Activated T-helper 1 cell treated with anti-CD3 and anti-CD28 coated beads, Interleukin-12 subunit alpha, Interleukin-12 subunit beta, Interleukin-2, Interleukin-4 antibody, amounts not matched to agents 30 ng/mL and 10 ng/mL and 1 ng/mL, durations not matched to agents 14 hours and 24 hours and 36 hours (primary cell): ENCODE measurements around the gene DNMT1. TPM values are rescaled to one million over a fixed set of nuclear protein-coding genes. Genes with fewer than 3 reads are reported as not detected.

Experiments used
- DNase-seq: peaks from one replicate; pipeline ENCODE4 v3.0.0; 2021; ENCODE audit warnings: low spot score
- H3K27ac Mint-ChIP-seq: one replicate; pipeline ENCODE4 v1.8.0; 2021; ENCODE audit warnings: mild to moderate bottlenecking, mixed read lengths
- H3K27me3 Mint-ChIP-seq: one replicate; pipeline ENCODE4 v1.8.0; 2022; ENCODE audit warnings: mild to moderate bottlenecking, moderate library complexity, mixed read lengths; ENCODE audit not compliant: insufficient read depth
- H3K36me3 Mint-ChIP-seq: one replicate; pipeline ENCODE4 v1.8.0; 2021; ENCODE audit warnings: low read depth, mixed read lengths
- H3K4me1 Mint-ChIP-seq: one replicate; pipeline ENCODE4 v1.8.0; 2021; ENCODE audit warnings: low read depth, mixed read lengths
- H3K4me3 Mint-ChIP-seq: one replicate; pipeline ENCODE4 v1.8.0; 2021; ENCODE audit warnings: mild to moderate bottlenecking, moderate library complexity, mixed read lengths
- H3K9me3 Mint-ChIP-seq: one replicate; pipeline ENCODE4 v1.8.0; 2021; ENCODE audit warnings: mixed read lengths
- intact Hi-C: fragments of 100-400 bp; cut with micrococcal nuclease; formaldehyde crosslinking; loops from one replicate; pipeline ENCODE4 v1.15.1; 2024
- total RNA-seq: library from RNA; stranded (reverse); gene quantifications from 2 replicates; pipeline ENCODE4 v1.2.3, GENCODE V29; 2022

Gene DNMT1
- total RNA-seq, 1 donor from 2014 or later, result 425 TPM

DNA sequence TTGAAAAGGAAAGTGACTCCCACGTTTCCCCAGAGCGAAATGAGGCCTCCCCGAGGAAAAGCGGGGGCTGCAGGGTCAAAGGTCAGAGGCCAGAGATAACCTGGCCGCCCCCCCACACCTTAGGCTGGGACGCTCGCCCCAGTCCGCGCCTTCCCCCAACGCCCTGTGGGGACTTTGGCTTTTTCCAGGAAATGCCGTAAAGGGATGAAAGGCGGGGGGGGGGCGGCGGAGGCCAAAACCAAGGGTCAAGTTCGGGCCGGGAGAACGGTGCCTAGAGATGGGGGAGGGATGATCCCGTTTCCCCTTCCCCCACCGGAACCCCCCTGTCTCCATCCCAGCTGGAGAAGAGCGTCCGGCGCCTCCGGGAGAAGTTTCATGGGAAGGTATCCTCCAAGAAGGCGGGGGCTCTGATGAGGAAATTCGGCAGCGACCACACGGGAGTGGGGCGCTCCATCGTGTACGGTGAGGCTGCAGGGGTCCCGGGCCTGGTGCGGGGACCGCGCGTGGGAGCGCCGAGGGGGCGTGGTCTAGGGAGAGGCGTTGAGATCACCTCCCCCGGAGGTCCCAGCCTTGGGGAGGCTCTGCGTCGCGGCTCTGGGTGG lies 108.1 kb downstream of the DNMT1 start:
- no peaks in the 10 kb centered on the region for H3K9me3 Mint-ChIP-seq
- peaks cover 19% of the 10 kb centered on the region for H3K36me3 Mint-ChIP-seq
- H3K27ac Mint-ChIP-seq, result peak overlapping the region; percentile 79
- DNase-seq, result no peak
- intact Hi-C loops, result loop anchor here (1.0 to 2.0 kb wide), 2 partner anchors 10 to 18 kb away; no protein-coding TSS in a partner anchor
- H3K4me3 Mint-ChIP-seq, result peak overlapping the region; percentile 90
- peaks cover 7% of the 10 kb centered on the region for H3K4me1 Mint-ChIP-seq
- H3K27me3 Mint-ChIP-seq, result no peaks in the 10 kb centered on the region

DNA sequence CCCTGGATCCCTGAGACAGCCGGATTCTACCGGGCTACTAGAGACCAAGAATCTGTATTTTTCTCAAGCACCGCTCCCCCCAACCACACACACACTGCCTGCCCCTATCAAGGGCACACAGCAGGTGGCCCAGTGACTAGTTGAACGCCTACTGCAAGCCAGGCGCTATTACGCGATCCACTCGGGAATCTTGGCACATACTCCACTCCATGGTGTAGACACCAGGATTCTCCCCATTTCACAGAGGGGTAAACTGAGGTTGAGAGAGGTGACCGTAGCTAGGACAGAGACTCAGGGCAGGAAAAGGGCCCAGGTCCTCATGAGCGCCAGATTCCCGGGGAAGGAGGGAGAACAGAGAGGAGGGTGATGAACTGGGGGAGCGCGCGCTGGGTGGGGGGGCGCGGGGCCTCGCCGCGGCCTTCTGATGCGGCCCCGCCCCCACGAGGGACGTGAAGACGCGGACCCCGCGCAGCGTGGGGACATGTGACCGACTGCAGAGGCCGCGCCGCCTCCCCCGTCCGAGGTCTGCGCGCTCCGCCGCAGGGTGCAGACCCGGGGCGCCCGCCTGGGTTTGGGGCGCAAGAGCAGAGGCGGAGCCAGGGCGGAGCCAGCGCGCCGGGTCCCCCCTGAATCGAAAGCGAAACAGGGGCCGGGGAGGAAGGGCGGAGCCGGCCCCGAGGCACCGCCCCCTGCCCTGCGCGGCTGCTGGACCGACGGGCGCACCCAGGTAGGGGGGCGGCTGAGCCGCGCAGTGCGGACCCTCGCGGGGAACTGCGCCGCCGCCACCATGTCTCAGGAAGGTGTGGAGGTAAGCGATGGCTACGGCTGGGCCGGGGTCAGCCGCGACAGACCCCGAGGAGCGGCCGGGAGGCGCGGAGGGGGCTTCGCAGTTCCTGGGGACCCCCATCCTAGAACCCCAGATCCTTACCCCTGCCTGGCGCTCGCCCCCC lies 108.8 kb downstream of the DNMT1 start, which contains the start of gene SHFL:
Gene SHFL, plus strand, starts transcription at position 677 of the 950 bp plus-strand sequence. Its CDS starts 111 bp downstream, at position 788.
- H3K4me1 Mint-ChIP-seq, result peaks cover 7% of the 10 kb centered on the region
- intact Hi-C loops, result loop anchor here (1.0 to 2.0 kb wide), 2 partner anchors 10 to 19 kb away; no protein-coding TSS in a partner anchor
- no peaks in the 10 kb centered on the region for H3K9me3 Mint-ChIP-seq
- peaks cover 2% of the 10 kb centered on the region for H3K27me3 Mint-ChIP-seq
- H3K36me3 Mint-ChIP-seq, result peaks cover 16% of the 10 kb centered on the region
- DNase-seq, result peak; percentile 88
- H3K4me3 Mint-ChIP-seq, result peak within 1 kb of the TSS; percentile 90
- H3K27ac Mint-ChIP-seq, result peak within 1 kb of the TSS; percentile 88

DNA sequence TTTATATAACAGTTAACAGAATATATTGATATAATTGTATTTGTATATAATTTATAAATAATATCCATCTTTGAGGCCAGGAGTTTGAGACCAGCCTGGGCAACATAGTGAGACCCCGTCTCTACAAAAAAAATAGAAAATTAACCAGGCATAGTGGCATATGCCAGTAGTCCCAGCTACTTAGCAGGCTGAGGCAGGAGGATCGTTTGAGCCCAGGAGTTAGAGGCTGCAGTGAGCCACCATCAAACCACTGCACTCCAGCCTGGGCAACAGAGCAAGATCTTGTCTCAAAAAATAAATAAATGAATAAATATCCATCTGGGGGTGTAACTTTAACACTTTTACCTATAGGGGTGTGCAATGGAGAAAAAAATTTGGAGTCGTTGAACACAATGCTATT lies 110.0 kb downstream of the DNMT1 start:
- H3K4me3 Mint-ChIP-seq, result peak overlapping the region; percentile 90
- peaks cover 13% of the 10 kb centered on the region for H3K36me3 Mint-ChIP-seq
- peaks cover 7% of the 10 kb centered on the region for H3K4me1 Mint-ChIP-seq
- intact Hi-C loops, result no loop called here
- H3K27me3 Mint-ChIP-seq, result peaks cover 2% of the 10 kb centered on the region
- no peak for DNase-seq
- no peaks in the 10 kb centered on the region for H3K9me3 Mint-ChIP-seq
- peak overlapping the region; percentile 88 for H3K27ac Mint-ChIP-seq

DNA sequence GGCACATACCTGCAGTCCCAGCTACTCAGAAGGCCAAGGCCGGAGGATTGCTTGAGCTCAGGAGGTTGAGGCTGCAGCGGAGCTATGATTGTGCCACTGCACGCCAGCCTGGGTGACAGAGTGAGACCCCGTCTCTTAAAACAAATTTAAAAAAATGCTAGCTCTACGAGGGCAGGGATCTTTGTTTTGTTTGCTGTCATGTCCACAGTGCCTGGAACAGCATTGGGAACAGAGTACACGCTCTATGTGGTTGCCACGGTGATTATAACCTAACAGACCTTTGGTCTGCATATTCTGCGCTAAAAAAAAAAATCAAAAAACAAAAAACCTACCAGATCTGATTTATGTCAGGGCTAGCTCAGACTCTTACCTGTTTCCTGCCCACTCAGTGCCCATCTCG lies 110.8 kb downstream of the DNMT1 start:
- intact Hi-C loops, result no loop called here
- no peak overlapping the region for H3K4me3 Mint-ChIP-seq
- peaks cover 2% of the 10 kb centered on the region for H3K27me3 Mint-ChIP-seq
- no peak for DNase-seq
- peaks cover 6% of the 10 kb centered on the region for H3K36me3 Mint-ChIP-seq
- no peaks in the 10 kb centered on the region for H3K9me3 Mint-ChIP-seq
- peaks cover 7% of the 10 kb centered on the region for H3K4me1 Mint-ChIP-seq
- H3K27ac Mint-ChIP-seq, result no peak overlapping the region

Other genes with a start within 250 kb of the DNMT1 start
- 0.67 and 0.76 TPM in 2 replicates for gene COL5A3, start 184.4 kb downstream of the DNMT1 start, total RNA-seq
- gene RDH8, start 181.5 kb downstream of the DNMT1 start, total RNA-seq, result not detected in 2 replicates
- 64.1 and 70.5 TPM in 2 replicates for gene SHFL, start 108.6 kb downstream of the DNMT1 start, total RNA-seq
- gene ANGPTL6, start 92.3 kb downstream of the DNMT1 start, total RNA-seq, result 8.2 and 8.5 TPM in 2 replicates
- gene PPAN, start 88.6 kb downstream of the DNMT1 start, total RNA-seq, result 234 and 250 TPM in 2 replicates
- gene P2RY11, start 83.3 kb downstream of the DNMT1 start, total RNA-seq, result 64.4 and 64.9 TPM in 2 replicates
- gene EIF3G, start 75.1 kb downstream of the DNMT1 start, total RNA-seq, result 371 and 377 TPM in 2 replicates
- 15.4 and 16.0 TPM in 2 replicates for gene S1PR2, start 36.4 kb upstream of the DNMT1 start, total RNA-seq
- gene MRPL4, start 57.3 kb upstream of the DNMT1 start, total RNA-seq, result 163 and 168 TPM in 2 replicates
- 90.8 and 92.2 TPM in 2 replicates for gene ICAM1, start 76.2 kb upstream of the DNMT1 start, total RNA-seq
- gene ICAM4, start 92.0 kb upstream of the DNMT1 start, total RNA-seq, result 0.59 and 1.0 TPM in 2 replicates
- 1.9 TPM in 2 replicates for gene ICAM5, start 95.0 kb upstream of the DNMT1 start, total RNA-seq
- 3.5 and 4.2 TPM in 2 replicates for gene ZGLP1, start 114.9 kb upstream of the DNMT1 start, total RNA-seq
- gene FDX2, start 121.1 kb upstream of the DNMT1 start, total RNA-seq, result 21.6 and 24.4 TPM in 2 replicates
- gene RAVER1, start 138.6 kb upstream of the DNMT1 start, total RNA-seq, result 92.5 and 92.8 TPM in 2 replicates
- 107 and 114 TPM in 2 replicates for gene ICAM3, start 144.7 kb upstream of the DNMT1 start, total RNA-seq
- 268 and 271 TPM in 2 replicates for gene TYK2, start 185.6 kb upstream of the DNMT1 start, total RNA-seq
- 320 and 326 TPM in 2 replicates for gene CDC37, start 208.6 kb upstream of the DNMT1 start, total RNA-seq
- 67.7 and 71.1 TPM in 2 replicates for gene PDE4A, start 225.6 kb upstream of the DNMT1 start, total RNA-seq